ENCODE data around the gene ATG16L2.

DNA sequence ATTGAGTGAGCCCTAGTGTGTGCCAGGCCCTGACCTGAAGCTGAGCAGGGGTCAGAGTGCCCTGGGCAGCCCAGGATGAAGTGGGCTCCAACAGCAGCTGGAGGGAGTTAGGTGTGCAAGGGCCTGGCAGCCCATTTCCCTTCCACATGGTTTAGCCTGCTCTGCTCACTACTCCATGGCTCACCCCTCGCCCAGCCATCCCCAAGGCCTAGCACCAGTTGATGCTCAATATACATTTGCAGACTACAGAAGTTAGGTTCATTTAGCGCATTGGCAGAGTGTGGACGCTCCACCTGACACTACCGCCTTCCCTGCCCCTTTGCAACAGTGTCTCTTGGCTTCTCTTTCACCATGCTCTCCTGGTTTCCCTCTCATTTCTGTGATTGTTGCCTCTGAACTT, 3.8 kb downstream of the ATG16L2 start:
- TF ChIP-seq, protein P1, sequence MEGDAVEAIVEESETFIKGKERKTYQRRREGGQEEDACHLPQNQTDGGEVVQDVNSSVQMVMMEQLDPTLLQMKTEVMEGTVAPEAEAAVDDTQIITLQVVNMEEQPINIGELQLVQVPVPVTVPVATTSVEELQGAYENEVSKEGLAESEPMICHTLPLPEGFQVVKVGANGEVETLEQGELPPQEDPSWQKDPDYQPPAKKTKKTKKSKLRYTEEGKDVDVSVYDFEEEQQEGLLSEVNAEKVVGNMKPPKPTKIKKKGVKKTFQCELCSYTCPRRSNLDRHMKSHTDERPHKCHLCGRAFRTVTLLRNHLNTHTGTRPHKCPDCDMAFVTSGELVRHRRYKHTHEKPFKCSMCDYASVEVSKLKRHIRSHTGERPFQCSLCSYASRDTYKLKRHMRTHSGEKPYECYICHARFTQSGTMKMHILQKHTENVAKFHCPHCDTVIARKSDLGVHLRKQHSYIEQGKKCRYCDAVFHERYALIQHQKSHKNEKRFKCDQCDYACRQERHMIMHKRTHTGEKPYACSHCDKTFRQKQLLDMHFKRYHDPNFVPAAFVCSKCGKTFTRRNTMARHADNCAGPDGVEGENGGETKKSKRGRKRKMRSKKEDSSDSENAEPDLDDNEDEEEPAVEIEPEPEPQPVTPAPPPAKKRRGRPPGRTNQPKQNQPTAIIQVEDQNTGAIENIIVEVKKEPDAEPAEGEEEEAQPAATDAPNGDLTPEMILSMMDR (IDR thresholded peaks at IDR 0.05; ENCODE audit: low read depth, low read length, poor library complexity, severe bottlenecking), result no peak
- no peak for TF ChIP-seq EZH2phosphoT487 (IDR thresholded peaks at IDR 0.05; ENCODE audit: borderline replicate concordance, low read length)

Data from DOHH2 (cell line).